Cardiac fibroblast (primary cell): ENCODE results near the gene SLC12A8.
A peak's percentile ranks its signal among the peaks of the same experiment; 100 is the strongest.

ENCODE experiments used
- DNase-seq, 2 donors: peaks; one replicate each; pipeline versions ENCODE4 v3.0.0 to v3.0.0-alpha.2; 2010; ENCODE audit warnings: low read depth in 2 of 2
- H3K4me3 ChIP-seq, 2 donors: replicated peaks in 1 of 2; 1 replicate in 1 of 2; 2 replicates in 1 of 2; pipeline ENCODE4 v1.5.1; 2011; ENCODE audit warnings: low read depth in 2 of 2, low read length in 2 of 2, mild to moderate bottlenecking in 2 of 2, moderate library complexity in 1 of 2
- TF ChIP-seq, protein P1 (sequence below): IDR thresholded peaks from one replicate; pipeline ENCODE4 v1.5.1; 2011; ENCODE audit warnings: low read depth, mild to moderate bottlenecking, low read length, inconsistent platforms

Gene SLC12A8

DNA sequence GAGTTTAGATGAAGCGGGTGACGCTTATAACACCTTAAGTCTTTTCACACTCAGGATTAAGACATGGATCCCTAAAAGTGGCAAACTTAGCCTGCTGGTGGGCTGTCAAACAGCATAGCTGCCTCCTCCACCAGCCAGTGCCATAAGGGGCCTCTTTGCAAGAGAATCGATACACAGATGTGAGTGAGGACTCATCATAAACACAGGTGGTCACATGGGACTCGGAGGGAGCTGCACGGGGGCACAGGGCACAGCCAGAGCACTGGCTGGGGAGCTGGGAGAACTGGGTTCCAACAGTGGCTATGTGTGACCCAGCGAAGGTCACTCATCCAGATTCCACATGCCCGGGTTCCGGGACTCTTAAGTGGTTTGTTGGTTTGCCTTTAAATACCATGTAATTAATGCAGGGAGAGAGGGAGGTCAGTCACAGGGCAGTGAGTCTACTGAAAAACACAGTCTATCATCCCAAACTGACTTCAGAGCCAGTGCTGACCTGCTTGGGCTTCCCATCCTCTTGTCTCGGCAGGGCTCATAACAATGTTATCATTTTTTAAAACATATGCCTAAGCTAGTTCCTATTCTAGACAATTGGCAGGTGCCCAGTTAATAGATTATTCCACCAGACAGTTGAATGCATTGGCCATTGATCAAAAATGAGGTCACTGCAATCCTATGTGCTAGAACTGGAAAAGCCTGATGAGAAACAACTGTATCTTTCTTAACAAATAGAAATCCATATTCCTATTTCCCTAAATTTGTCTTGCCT lies 51.8 kb downstream of the SLC12A8 start:
- TF ChIP-seq, protein P1, sequence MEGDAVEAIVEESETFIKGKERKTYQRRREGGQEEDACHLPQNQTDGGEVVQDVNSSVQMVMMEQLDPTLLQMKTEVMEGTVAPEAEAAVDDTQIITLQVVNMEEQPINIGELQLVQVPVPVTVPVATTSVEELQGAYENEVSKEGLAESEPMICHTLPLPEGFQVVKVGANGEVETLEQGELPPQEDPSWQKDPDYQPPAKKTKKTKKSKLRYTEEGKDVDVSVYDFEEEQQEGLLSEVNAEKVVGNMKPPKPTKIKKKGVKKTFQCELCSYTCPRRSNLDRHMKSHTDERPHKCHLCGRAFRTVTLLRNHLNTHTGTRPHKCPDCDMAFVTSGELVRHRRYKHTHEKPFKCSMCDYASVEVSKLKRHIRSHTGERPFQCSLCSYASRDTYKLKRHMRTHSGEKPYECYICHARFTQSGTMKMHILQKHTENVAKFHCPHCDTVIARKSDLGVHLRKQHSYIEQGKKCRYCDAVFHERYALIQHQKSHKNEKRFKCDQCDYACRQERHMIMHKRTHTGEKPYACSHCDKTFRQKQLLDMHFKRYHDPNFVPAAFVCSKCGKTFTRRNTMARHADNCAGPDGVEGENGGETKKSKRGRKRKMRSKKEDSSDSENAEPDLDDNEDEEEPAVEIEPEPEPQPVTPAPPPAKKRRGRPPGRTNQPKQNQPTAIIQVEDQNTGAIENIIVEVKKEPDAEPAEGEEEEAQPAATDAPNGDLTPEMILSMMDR: no peak
- no peak overlapping the region for H3K4me3 ChIP-seq
- peak in 1 of 2 donors; percentile 56 for DNase-seq

DNA sequence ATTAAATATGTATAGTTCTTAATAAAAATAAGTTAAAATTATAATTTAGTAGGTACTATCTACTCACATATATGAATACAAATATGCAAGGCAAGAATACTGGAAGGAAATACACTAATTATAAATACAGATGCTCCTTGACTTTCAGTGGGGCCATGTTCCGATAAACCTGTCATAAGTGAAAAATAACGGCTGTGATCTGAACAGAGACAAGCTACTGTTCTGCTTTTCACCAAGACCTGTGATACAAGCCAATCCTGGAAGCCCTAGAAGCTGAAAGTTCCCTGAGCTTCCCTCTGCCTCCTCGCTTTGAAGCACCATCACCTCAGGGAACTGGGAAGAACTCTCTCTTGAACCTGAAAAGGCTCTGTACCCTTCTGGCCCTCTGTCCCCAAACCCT lies 55.4 kb downstream of the SLC12A8 start:
- no peak for DNase-seq
- TF ChIP-seq, protein P1: no peak
- no peak overlapping the region for H3K4me3 ChIP-seq

DNA sequence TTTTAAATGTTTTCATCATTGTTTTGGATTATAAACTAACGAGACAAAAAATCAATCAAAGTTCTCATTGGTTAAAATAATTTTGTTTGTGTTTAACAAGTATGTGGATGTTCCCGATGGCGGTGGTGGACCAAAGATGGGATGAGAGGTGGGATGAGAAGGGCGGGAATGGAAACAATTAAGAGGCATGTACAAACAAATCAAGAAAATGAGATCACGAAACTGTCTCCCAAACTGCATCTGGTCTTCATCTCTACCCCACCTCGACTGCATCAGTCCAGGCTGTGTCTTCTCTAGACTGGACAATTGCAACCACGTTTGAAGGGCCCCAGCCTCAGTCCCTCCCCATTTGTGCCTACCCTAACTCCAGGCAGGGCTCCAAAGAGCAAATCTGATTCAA lies 56.1 kb downstream of the SLC12A8 start:
- DNase-seq: no peak
- H3K4me3 ChIP-seq: no peak overlapping the region
- TF ChIP-seq, protein P1: no peak

- TF ChIP-seq, protein P1: no peak
- H3K4me3 ChIP-seq: no peak overlapping the region
- DNase-seq: no peak
These were observed 57.7 kb downstream of the SLC12A8 start for GRCh38 chr3:125154800-125155269.

- TF ChIP-seq, protein P1: no peak
- H3K4me3 ChIP-seq: no peak overlapping the region
- DNase-seq: no peak
These were observed 58.4 kb downstream of the SLC12A8 start for GRCh38 chr3:125154110-125154509.

DNA sequence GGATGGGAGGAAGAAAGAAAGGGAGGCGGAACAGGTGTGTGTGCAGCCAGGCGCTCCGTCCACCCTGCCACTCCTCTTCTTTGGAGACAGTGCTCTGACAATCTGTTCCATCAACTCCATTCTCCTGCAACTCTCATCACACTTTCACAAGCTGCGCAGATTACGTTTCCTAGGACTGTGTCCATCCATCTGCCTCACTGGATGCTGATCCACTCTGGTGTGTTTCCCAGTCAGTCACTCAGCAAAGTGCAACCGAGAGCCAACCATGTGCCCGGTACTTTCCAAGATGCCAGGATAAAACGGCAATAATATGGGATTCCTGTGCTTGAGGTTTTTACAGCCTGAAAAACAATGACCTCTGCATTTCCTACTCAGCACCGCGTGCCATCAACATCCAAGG lies 59.6 kb downstream of the SLC12A8 start:
- no peak overlapping the region for H3K4me3 ChIP-seq
- TF ChIP-seq, protein P1: no peak
- no peak for DNase-seq
